ENCODE results near the gene TAS2R41.
"Not testable (repeated sequence)": the region's sequence is repeated elsewhere in the genome, so short reads cannot be mapped to it uniquely, and the experiment has no call there.

The TAS2R41 gene

DNA sequence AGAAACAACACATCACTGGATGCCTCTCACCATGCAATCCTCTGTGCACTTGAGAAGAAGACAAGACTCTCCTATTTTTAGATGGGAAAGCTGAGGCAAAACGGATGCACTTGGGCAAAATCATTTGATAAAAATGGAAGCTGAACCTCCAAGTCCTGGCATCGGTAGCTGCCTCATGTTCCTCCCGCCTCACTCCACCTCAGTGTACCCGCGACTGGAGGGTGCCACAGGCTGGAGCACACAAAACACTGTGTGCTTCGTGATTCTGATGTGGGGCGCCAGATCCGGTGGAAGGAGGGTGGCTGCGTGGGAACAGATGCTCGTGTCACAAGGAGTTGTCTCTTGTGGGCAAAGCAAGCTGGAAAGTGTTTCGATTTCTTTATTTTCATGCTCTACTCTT is 41.3 kb downstream of the TAS2R41 start:
- no peak for DNase-seq (ENCODE audit: low read depth)

DNA sequence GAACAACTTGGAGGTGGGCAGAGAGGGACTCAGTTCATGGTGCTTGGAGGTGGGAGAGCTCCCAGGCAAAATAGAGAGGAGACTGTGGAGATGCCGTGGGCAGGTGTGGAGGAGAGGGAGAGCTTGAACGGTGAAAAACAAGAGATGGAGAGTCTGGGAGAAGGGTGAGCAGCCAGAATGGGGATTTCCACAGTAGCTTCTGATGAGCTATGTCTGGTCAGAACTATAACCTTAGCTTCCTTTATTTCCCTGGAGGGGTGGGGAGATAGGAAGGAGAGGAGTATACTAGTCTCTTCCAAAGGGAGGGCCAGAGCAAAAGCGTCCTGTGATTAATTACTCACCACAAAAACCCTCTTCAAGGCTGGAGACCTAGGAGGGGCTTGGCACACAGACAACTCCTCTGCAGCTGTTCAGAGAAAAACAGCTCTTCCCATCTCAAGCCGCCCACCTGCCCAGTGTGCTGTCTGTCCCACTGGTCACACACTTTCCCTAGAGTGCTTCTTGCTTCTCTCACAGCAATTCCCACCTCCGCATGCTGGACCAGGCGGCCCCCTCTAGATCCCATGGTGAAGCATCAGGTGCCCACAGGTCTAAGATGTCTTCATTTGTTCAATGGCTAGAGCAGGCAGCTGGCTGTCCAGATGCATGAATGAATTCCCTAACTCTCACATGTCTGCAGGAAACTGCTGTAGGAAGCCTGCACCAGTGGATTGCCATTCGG is 41.9 kb downstream of the TAS2R41 start:
- peak; percentile 35 for DNase-seq (ENCODE audit: low read depth)

DNA sequence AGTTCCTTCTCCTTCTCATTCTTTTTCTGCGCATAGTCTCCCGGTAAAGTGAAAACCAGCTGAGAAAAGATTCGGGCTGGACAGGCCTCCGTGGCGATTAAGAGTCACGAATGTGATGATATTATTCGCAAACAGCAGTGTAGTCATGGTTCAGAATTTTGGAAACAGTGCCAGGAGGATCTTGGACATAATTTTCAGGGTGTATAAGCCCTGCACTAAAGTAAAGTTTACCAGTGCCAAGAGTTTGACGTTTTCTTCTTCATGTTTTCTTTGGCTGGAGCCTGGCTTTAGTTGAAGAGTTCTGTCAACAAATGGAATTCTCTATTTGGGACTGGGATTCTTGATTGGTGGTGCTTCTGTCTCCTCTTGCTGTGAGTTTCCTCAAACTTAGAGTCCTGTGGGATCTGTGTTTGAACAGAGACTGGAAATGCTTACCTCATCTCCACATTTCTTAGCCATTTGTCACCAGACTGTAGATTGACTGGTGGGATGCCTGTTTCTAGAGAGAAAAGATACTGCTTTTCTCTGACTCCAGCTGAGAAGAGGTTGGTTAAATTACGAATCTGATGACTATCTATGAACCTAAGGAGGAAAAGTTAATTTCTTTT is 44.7 kb downstream of the TAS2R41 start:
- DNase-seq (ENCODE audit: low read depth) = not testable (repeated sequence)
